HepG2 (cell line): ENCODE data around the gene UBA6. TPM values are rescaled to one million over a fixed set of nuclear protein-coding genes. Genes with fewer than 3 reads are reported as not detected.

Experiments
- ARNT2 ChIP-seq: sonication (generic); formaldehyde crosslinking; IDR thresholded peaks from 2 replicates; pipeline ENCODE4 v1.8.0; 2022; ENCODE audit warnings: mild to moderate bottlenecking, low read depth, missing genetic modification reagents, moderate library complexity
- CBFB ChIP-seq: sonication (generic); formaldehyde crosslinking; IDR thresholded peaks from 2 replicates; pipeline ENCODE4 v1.4.0; 2020; ENCODE audit warnings: missing genetic modification reagents
- FOXP4 ChIP-seq: sonication (generic); formaldehyde crosslinking; IDR thresholded peaks from 2 replicates; pipeline ENCODE4 v1.4.0; 2020; ENCODE audit warnings: missing genetic modification reagents
- HCFC1 ChIP-seq: fragments of 150-350 bp; IDR thresholded peaks from 2 replicates; pipeline ENCODE4 v1.6.1; 2014; ENCODE audit warnings: low read depth, low read length
- HOXD1 ChIP-seq: sonication (generic); formaldehyde crosslinking; IDR thresholded peaks from 2 replicates; pipeline ENCODE4 v1.5.0; 2020; ENCODE audit warnings: missing genetic modification reagents
- MTA3 ChIP-seq: sonication (generic); formaldehyde crosslinking; IDR thresholded peaks from 2 replicates; pipeline ENCODE4 v1.4.0; 2020; ENCODE audit warnings: missing genetic modification reagents
- MTERF4 ChIP-seq: sonication (generic); formaldehyde crosslinking; IDR thresholded peaks from 2 replicates; pipeline ENCODE4 v1.8.0; 2023; ENCODE audit warnings: mild to moderate bottlenecking, missing genetic modification reagents
- NR3C1 ChIP-seq: sonication (generic); formaldehyde crosslinking; IDR thresholded peaks from 2 replicates; pipeline ENCODE4 v1.4.0; 2020; ENCODE audit warnings: missing genetic modification reagents
- RAD21 ChIP-seq: fragments of 450-650 bp; formaldehyde crosslinking; IDR thresholded peaks from 2 replicates; pipeline ENCODE4 v1.5.0; 2020; ENCODE audit warnings: mild to moderate bottlenecking
- RBFOX2 ChIP-seq: fragments of 200-400 bp; formaldehyde crosslinking; IDR thresholded peaks from 2 replicates; pipeline ENCODE4 v1.6.1; 2017; ENCODE audit warnings: low read depth, mild to moderate bottlenecking, low read length
- TAF1 ChIP-seq: sonication (generic); formaldehyde crosslinking; IDR thresholded peaks from 2 replicates; pipeline ENCODE4 v1.4.0; 2020; ENCODE audit warnings: missing genetic modification reagents
- TBX2 ChIP-seq: sonication (generic); formaldehyde crosslinking; IDR thresholded peaks from 2 replicates; pipeline ENCODE4 v1.5.0; 2020; ENCODE audit warnings: missing genetic modification reagents, mild to moderate bottlenecking, borderline replicate concordance
- TBX3 ChIP-seq: fragments of 450-650 bp; IDR thresholded peaks from 2 replicates; pipeline ENCODE4 v1.6.1; 2017; ENCODE audit warnings: antibody characterized with exemption, mild to moderate bottlenecking, inconsistent platforms, borderline replicate concordance
- TSC22D2 ChIP-seq: sonication (generic); formaldehyde crosslinking; IDR thresholded peaks from 2 replicates; pipeline ENCODE4 v1.5.1; 2020; ENCODE audit warnings: missing genetic modification reagents, mild to moderate bottlenecking, borderline replicate concordance
- ZEB1 ChIP-seq: IDR thresholded peaks from 2 replicates; pipeline ENCODE4 v1.6.1; 2012; ENCODE audit warnings: mild to moderate bottlenecking, low read depth, inconsistent platforms; ENCODE audit not compliant: insufficient replicate concordance
- ZNF264 ChIP-seq: sonication (generic); formaldehyde crosslinking; IDR thresholded peaks from 2 replicates; pipeline ENCODE4 v1.4.0; 2020; ENCODE audit warnings: missing genetic modification reagents
- ZNF430 ChIP-seq: sonication (generic); formaldehyde crosslinking; IDR thresholded peaks from 2 replicates; pipeline ENCODE4 v1.9.0; 2021; ENCODE audit warnings: mild to moderate bottlenecking, missing genetic modification reagents
- ZNF543 ChIP-seq: sonication (generic); formaldehyde crosslinking; IDR thresholded peaks from 2 replicates; pipeline ENCODE4 v1.4.0; 2020; ENCODE audit warnings: mild to moderate bottlenecking, missing genetic modification reagents
- ZNF605 ChIP-seq: sonication (generic); formaldehyde crosslinking; IDR thresholded peaks from 2 replicates; pipeline ENCODE4 v1.8.0; 2022; ENCODE audit warnings: mild to moderate bottlenecking, missing genetic modification reagents
- ZNF644 ChIP-seq: IDR thresholded peaks from 2 replicates; pipeline ENCODE4 v1.6.1; 2016; ENCODE audit warnings: low read depth
- ZNF691 ChIP-seq: sonication (generic); formaldehyde crosslinking; IDR thresholded peaks from 2 replicates; pipeline ENCODE4 v1.4.0; 2020; ENCODE audit warnings: missing genetic modification reagents, low read depth, mild to moderate bottlenecking, borderline replicate concordance
- ZNF761 ChIP-seq: sonication (generic); formaldehyde crosslinking; conservative IDR thresholded peaks from 2 replicates; pipeline ENCODE4 v1.4.0; 2020; ENCODE audit warnings: mild to moderate bottlenecking, missing genetic modification reagents
- ZNF839 ChIP-seq: sonication (generic); formaldehyde crosslinking; IDR thresholded peaks from 2 replicates; pipeline ENCODE4 v1.4.0; 2020; ENCODE audit warnings: missing genetic modification reagents, mild to moderate bottlenecking, borderline replicate concordance
- polyA plus RNA-seq, 8 experiments: library from polyadenylated mRNA; depleted of rRNA in 3 of 8; stranded (reverse) in 7 of 8; unstranded in 1 of 8; fragments of >200 nt; fragmentation: Illumina TruSeq in 4 of 8; extraction: Trizol in 4 of 8; gene quantifications; 2 replicates each; pipeline versions ENCODE4 v1.2.1 to v1.2.3, GENCODE V29; 2011 to 2016; ENCODE audit warnings: low read depth in 4 of 8, missing spikeins in 1 of 8, mixed read lengths in 1 of 8; ENCODE audit not compliant: insufficient read depth in 1 of 8
- total RNA-seq, 5 experiments: library from RNA; depleted of rRNA; stranded (reverse); fragments of >200 nt; fragmentation: Illumina TruSeq; extraction: Trizol; gene quantifications; 2 replicates each; pipeline ENCODE4 v1.2.3, GENCODE V29; 2016; ENCODE audit warnings: low read depth in 1 of 5
- TF ChIP-seq, protein P1 (sequence below), 2 experiments: sonication (generic) in 1 of 2; formaldehyde crosslinking in 1 of 2; IDR thresholded peaks; 2 replicates each; pipeline versions ENCODE4 v1.5.1 to v1.6.1; 2011 to 2020; ENCODE audit warnings: borderline replicate concordance in 1 of 2, low read depth in 1 of 2, low read length in 1 of 2, mild to moderate bottlenecking in 1 of 2, missing genetic modification reagents in 1 of 2, moderate library complexity in 1 of 2

The UBA6 gene
- total and polyA plus RNA-seq, 2 of the 13 experiments (the other 11 are each of a cell fraction or from before 2014, with no cell fraction given): 33.3 to 75.4 TPM

GRCh38 chr4:67700738-67701516 is at the start of gene UBA6 (continued):
- TF ChIP-seq, protein P1, sequence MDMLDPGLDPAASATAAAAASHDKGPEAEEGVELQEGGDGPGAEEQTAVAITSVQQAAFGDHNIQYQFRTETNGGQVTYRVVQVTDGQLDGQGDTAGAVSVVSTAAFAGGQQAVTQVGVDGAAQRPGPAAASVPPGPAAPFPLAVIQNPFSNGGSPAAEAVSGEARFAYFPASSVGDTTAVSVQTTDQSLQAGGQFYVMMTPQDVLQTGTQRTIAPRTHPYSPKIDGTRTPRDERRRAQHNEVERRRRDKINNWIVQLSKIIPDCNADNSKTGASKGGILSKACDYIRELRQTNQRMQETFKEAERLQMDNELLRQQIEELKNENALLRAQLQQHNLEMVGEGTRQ (IDR thresholded peaks at IDR 0.05; ENCODE audit: low read depth, low read length): no peak
- TF ChIP-seq, protein P1 (CRISPR knock-in tag; IDR thresholded peaks at IDR 0.05; ENCODE audit: borderline replicate concordance): peak; percentile 46; the same call in 1 of the 2 replicates
- TF ChIP-seq TSC22D2 (peak; percentile 24; the same call in 1 of the 2 replicates), TBX3 (no peak), RAD21 (CRISPR knock-in tag) (peak; percentile 18; the same call in 1 of the 2 replicates), ZNF839 (CRISPR knock-in tag) (peak; percentile 76; the same call in 1 of the 2 replicates), TBX2 (CRISPR knock-in tag) (peak; percentile 62), RBFOX2 (peak; percentile 77), ZNF430 (CRISPR knock-in tag) (peak; percentile 89; the same call in 1 of the 2 replicates), ZNF264 (CRISPR knock-in tag) (0 out of 2 replicates have a peak, but pooled peaks have one; percentile 63), HCFC1 (peak; percentile 57; the same call in 1 of the 2 replicates), ZNF761 (CRISPR knock-in tag) (peak; percentile 68; the same call in 1 of the 2 replicates), TAF1 (peak; percentile 54), HOXD1 (CRISPR knock-in tag) (0 out of 2 replicates have a peak, but pooled peaks have one; percentile 13), ZNF605 (CRISPR knock-in tag) (peak; percentile 89), NR3C1 (CRISPR knock-in tag) (no peak), MTA3 (no peak), ZNF691 (peak; percentile 57; the same call in 1 of the 2 replicates), FOXP4 (CRISPR knock-in tag) (peak; percentile 72), ARNT2 (CRISPR knock-in tag) (no peak), ZNF543 (0 out of 2 replicates have a peak, but pooled peaks have one; percentile 32), MTERF4 (CRISPR knock-in tag) (0 out of 2 replicates have a peak, but pooled peaks have one; percentile 58), CBFB (CRISPR knock-in tag) (peak; percentile 17; the same call in 1 of the 2 replicates), ZEB1 (peak; percentile 38), ZNF644 (CRISPR knock-in tag) (0 out of 2 replicates have a peak, but pooled peaks have one; percentile 47)
